K562 (cell line): Measurements from ENCODE around the gene ERBB3. TPM values are rescaled to one million over a fixed set of nuclear protein-coding genes. Genes with fewer than 3 reads are reported as not detected.

Experiments
- CBFA2T2 ChIP-seq: fragments of 450-650 bp; conservative IDR thresholded peaks from 2 replicates; pipeline ENCODE4 v1.6.1; 2017; ENCODE audit warnings: mild to moderate bottlenecking
- DNMT1 ChIP-seq: fragments of 450-650 bp; IDR thresholded peaks from 2 replicates; pipeline ENCODE4 v1.6.1; 2016; ENCODE audit warnings: antibody characterized with exemption, mild to moderate bottlenecking
- ETS1 ChIP-seq: conservative IDR thresholded peaks from 2 replicates; pipeline ENCODE4 v1.6.1; 2011; ENCODE audit warnings: low read depth, mild to moderate bottlenecking, low read length; ENCODE audit not compliant: control insufficient read depth
- ETV1 ChIP-seq: fragments of 450-650 bp; conservative IDR thresholded peaks from 2 replicates; pipeline ENCODE4 v1.6.1; 2016; ENCODE audit warnings: missing genetic modification characterization, control low read depth, low read depth, missing compliant biosample characterization
- FOSL1 ChIP-seq: fragments of 200-800 bp; sonication (Bioruptor generic); conservative IDR thresholded peaks from 2 replicates; pipeline ENCODE4 v1.6.1; 2016; ENCODE audit warnings: missing genetic modification characterization, missing compliant biosample characterization
- HCFC1 ChIP-seq: IDR thresholded peaks from 2 replicates; pipeline ENCODE4 v1.6.1; 2012; ENCODE audit warnings: low read depth, low read length, improper control_type of control experiment
- HLTF ChIP-seq: fragments of 450-650 bp; IDR thresholded peaks from 2 replicates; pipeline ENCODE4 v1.6.1; 2016
- PBX2 ChIP-seq, 2 experiments: IDR thresholded peaks in 1 of 2; conservative IDR thresholded peaks in 1 of 2; 2 replicates each; pipeline ENCODE4 v1.6.1; 2016; ENCODE audit warnings: low read depth in 2 of 2, mild to moderate bottlenecking in 1 of 2, missing compliant biosample characterization in 1 of 2, missing genetic modification characterization in 1 of 2, moderate library complexity in 1 of 2
- PHB2 ChIP-seq: fragments of 450-650 bp; IDR thresholded peaks from 2 replicates; pipeline ENCODE4 v1.6.1; 2017; ENCODE audit warnings: low read depth
- RAD21 ChIP-seq, 2 experiments: fragments of 250-450 bp in 1 of 2; fragments of 450-650 bp in 1 of 2; sonication (Bioruptor Pico) in 1 of 2; formaldehyde crosslinking in 1 of 2; IDR thresholded peaks in 1 of 2; conservative IDR thresholded peaks in 1 of 2; 2 replicates each; pipeline versions ENCODE4 v1.4.0 to v1.8.0; 2020 to 2022; ENCODE audit warnings: mild to moderate bottlenecking in 2 of 2, moderate library complexity in 1 of 2
- TRIM24 ChIP-seq, 2 experiments: fragments of 450-650 bp; IDR thresholded peaks; 2 replicates each; pipeline ENCODE4 v1.6.1; 2016
- TSHZ1 ChIP-seq: fragments of 250-450 bp; sonication (Bioruptor Pico); IDR thresholded peaks from 2 replicates; pipeline ENCODE4 v1.4.0; 2020; ENCODE audit warnings: mild to moderate bottlenecking, moderate library complexity
- ZBTB17 ChIP-seq: fragments of 450-650 bp; formaldehyde crosslinking; IDR thresholded peaks from 2 replicates; pipeline ENCODE4 v1.4.0; 2020; ENCODE audit warnings: mild to moderate bottlenecking
- polyA plus RNA-seq, 8 experiments: library from polyadenylated mRNA; depleted of rRNA in 4 of 8; stranded (reverse) in 5 of 8; unstranded in 3 of 8; fragments of >200 nt; fragmentation: Nextera tagmentation in 2 of 8; fragmentation: Illumina TruSeq in 1 of 8; extraction: Ambion mirVana in 2 of 8; extraction: Trizol in 1 of 8; gene quantifications; 2 replicates each; pipeline versions ENCODE4 v1.2.1 to v1.2.3, GENCODE V29; 2011 to 2014; ENCODE audit warnings: inconsistent platforms in 1 of 8, missing spikeins in 1 of 8
- total RNA-seq, 7 experiments: library from RNA; depleted of rRNA in 6 of 7; stranded (reverse); fragments of >200 nt in 6 of 7; fragmentation: Illumina TruSeq in 2 of 7; extraction: Trizol in 2 of 7; gene quantifications; 2 replicates each; pipeline versions ENCODE4 v1.2.1 to v1.2.3, GENCODE V29; 2011 to 2021; ENCODE audit warnings: low replicate concordance in 1 of 7
- TF ChIP-seq, protein P1 (sequence below): sonication (generic); formaldehyde crosslinking; IDR thresholded peaks from 2 replicates; pipeline ENCODE4 v1.8.0; 2022; ENCODE audit warnings: missing genetic modification reagents, mild to moderate bottlenecking, moderate library complexity, borderline replicate concordance
- TF ChIP-seq, protein P2 (sequence below): fragments of 250-450 bp; sonication (Bioruptor Pico); IDR thresholded peaks from 2 replicates; pipeline ENCODE4 v1.5.0; 2021; ENCODE audit warnings: mild to moderate bottlenecking, borderline replicate concordance

ERBB3 gene
- total and polyA plus RNA-seq, 9 of the 15 experiments (the other 6 are each of a cell fraction or from before 2014, with no cell fraction given): 1.5 to 5.4 (median 3.8) TPM

GRCh38 chr12:56116267-56117081 lies 36.5 kb downstream of the ERBB3 start, which contains the start of gene RPL41 (continued):
- TF ChIP-seq RAD21 (CRISPR knock-in tag; conservative IDR thresholded peaks at IDR 0.05 in 1 of 2, IDR thresholded peaks at IDR 0.05 in 1 of 2) (0 out of 4 replicates have a peak, but pooled peaks have one; percentile 1 to 29), ETV1 (tag) (peak; percentile 72), DNMT1 (0 out of 2 replicates have a peak, but pooled peaks have one; percentile 14), ETS1 (peak; percentile 74; the same call in 1 of the 2 replicates), FOSL1 (tag) (peak; percentile 40; the same call in 1 of the 2 replicates), PBX2 (CRISPR knock-in tag; IDR thresholded peaks at IDR 0.05; ENCODE audit: low read depth) (no peak), PBX2 (tag; conservative IDR thresholded peaks at IDR 0.05; ENCODE audit: low read depth) (no peak), HLTF (peak; percentile 78), TSHZ1 (no peak), ZBTB17 (CRISPR knock-in tag) (no peak), HCFC1 (peak; percentile 85), PHB2 (0 out of 2 replicates have a peak, but pooled peaks have one; percentile 53), TRIM24 (IDR thresholded peaks at IDR 0.05) (peak in 1 of 2 experiments; percentile 24; a peak in 2 of 4 replicates), CBFA2T2 (no peak)
- TF ChIP-seq, protein P1, sequence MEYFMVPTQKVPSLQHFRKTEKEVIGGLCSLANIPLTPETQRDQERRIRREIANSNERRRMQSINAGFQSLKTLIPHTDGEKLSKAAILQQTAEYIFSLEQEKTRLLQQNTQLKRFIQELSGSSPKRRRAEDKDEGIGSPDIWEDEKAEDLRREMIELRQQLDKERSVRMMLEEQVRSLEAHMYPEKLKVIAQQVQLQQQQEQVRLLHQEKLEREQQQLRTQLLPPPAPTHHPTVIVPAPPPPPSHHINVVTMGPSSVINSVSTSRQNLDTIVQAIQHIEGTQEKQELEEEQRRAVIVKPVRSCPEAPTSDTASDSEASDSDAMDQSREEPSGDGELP (CRISPR knock-in tag): peak; percentile 38; the same call in 1 of the 2 replicates
- TF ChIP-seq, protein P2, sequence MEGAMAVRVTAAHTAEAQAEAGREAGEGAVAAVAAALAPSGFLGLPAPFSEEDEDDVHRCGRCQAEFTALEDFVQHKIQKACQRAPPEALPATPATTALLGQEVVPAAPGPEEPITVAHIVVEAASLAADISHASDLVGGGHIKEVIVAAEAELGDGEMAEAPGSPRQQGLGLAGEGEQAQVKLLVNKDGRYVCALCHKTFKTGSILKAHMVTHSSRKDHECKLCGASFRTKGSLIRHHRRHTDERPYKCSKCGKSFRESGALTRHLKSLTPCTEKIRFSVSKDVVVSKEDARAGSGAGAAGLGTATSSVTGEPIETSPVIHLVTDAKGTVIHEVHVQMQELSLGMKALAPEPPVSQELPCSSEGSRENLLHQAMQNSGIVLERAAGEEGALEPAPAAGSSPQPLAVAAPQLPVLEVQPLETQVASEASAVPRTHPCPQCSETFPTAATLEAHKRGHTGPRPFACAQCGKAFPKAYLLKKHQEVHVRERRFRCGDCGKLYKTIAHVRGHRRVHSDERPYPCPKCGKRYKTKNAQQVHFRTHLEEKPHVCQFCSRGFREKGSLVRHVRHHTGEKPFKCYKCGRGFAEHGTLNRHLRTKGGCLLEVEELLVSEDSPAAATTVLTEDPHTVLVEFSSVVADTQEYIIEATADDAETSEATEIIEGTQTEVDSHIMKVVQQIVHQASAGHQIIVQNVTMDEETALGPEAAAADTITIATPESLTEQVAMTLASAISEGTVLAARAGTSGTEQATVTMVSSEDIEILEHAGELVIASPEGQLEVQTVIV (CRISPR knock-in tag): peak; percentile 70; the same call in 1 of the 2 replicates
